HepG2 (cell line): ENCODE data around the gene WDR45B. TPM values are rescaled to one million over a fixed set of nuclear protein-coding genes. Genes with fewer than 3 reads are reported as not detected.

ENCODE experiments used
- ISL2 ChIP-seq: sonication (generic); formaldehyde crosslinking; IDR thresholded peaks from 2 replicates; pipeline ENCODE4 v1.5.0; 2020; ENCODE audit warnings: missing genetic modification reagents
- MAFF ChIP-seq: IDR thresholded peaks from 2 replicates; pipeline ENCODE4 v1.6.1; 2011; ENCODE audit warnings: low read depth, low read length, improper control_type of control experiment
- PRMT3 ChIP-seq: sonication (generic); formaldehyde crosslinking; IDR thresholded peaks from 2 replicates; pipeline ENCODE4 v1.8.1; 2022; ENCODE audit warnings: low read depth, mild to moderate bottlenecking, moderate library complexity, missing genetic modification reagents, borderline replicate concordance
- REPIN1 ChIP-seq: sonication (generic); formaldehyde crosslinking; IDR thresholded peaks from 2 replicates; pipeline ENCODE4 v1.8.0; 2022; ENCODE audit warnings: missing genetic modification reagents, low read depth, mild to moderate bottlenecking, borderline replicate concordance
- ZNF747 ChIP-seq: sonication (generic); formaldehyde crosslinking; IDR thresholded peaks from 2 replicates; pipeline ENCODE4 v1.8.1; 2023; ENCODE audit warnings: missing genetic modification reagents, mild to moderate bottlenecking, borderline replicate concordance
- ZXDC ChIP-seq: sonication (generic); formaldehyde crosslinking; IDR thresholded peaks from 2 replicates; pipeline ENCODE4 v1.5.0; 2020; ENCODE audit warnings: mild to moderate bottlenecking, missing genetic modification reagents
- polyA plus RNA-seq, 8 experiments: library from polyadenylated mRNA; depleted of rRNA in 3 of 8; stranded (reverse) in 7 of 8; unstranded in 1 of 8; fragments of >200 nt; fragmentation: Illumina TruSeq in 4 of 8; extraction: Trizol in 4 of 8; gene quantifications; 2 replicates each; pipeline versions ENCODE4 v1.2.1 to v1.2.3, GENCODE V29; 2011 to 2016; ENCODE audit warnings: low read depth in 4 of 8, missing spikeins in 1 of 8, mixed read lengths in 1 of 8; ENCODE audit not compliant: insufficient read depth in 1 of 8
- total RNA-seq, 5 experiments: library from RNA; depleted of rRNA; stranded (reverse); fragments of >200 nt; fragmentation: Illumina TruSeq; extraction: Trizol; gene quantifications; 2 replicates each; pipeline ENCODE4 v1.2.3, GENCODE V29; 2016; ENCODE audit warnings: low read depth in 1 of 5
- TF ChIP-seq, protein P1 (sequence below): sonication (generic); formaldehyde crosslinking; IDR thresholded peaks from 2 replicates; pipeline ENCODE4 v1.8.1; 2023; ENCODE audit warnings: mild to moderate bottlenecking, missing genetic modification reagents

WDR45B gene
- total and polyA plus RNA-seq, 2 of the 13 experiments (the other 11 are each of a cell fraction or from before 2014, with no cell fraction given), result 86.2 to 155 TPM

DNA sequence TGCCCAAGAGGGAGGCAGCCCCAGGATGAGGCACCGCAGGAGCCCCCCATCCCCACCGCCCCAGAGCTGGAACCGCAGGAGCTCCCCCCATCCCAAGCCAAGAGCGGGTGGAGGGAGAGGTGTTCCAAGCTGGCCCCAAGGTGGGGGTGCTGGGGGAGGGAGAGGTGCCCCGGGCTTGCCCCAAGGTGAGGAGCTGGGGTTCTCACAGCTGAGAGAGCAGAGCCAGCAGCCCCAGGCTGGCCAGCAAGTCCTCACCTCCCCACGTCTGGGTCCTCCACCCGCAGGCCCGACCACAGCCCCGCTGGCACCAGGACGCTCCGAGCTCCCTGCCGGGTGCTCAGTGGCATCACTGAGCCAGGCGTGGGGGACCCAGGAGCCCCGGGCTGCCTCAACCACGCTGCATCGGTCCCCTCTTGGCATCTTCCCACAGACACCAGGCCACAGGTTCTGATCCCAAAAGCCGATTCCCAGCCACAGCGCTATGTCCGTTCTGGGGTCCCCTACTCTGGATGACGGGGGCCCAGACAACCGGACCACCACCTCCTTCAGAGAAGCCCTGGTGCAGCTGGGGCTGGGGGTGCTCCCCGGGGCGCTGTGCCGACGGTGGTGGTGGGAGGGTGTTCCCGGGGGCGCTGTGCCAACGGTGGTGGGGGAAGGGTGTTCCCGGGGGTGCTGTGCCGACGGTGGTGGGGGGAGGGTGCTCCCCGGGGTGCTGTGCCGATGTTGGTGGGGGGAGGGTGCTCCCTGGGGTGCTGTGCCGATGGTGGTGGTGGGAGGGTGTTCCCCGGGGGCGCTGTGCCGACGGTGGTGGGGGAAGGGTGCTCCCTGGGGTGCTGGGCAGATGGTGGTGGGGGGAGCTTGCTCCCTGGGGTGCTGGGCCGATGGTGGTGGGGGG lies 15.4 kb upstream of the WDR45B start (continued):
- TF ChIP-seq ZNF747 (CRISPR knock-in tag), result no peak
- TF ChIP-seq ISL2 (CRISPR knock-in tag), result no peak
- TF ChIP-seq MAFF, result no peak
- TF ChIP-seq REPIN1, result no peak
- TF ChIP-seq ZXDC (CRISPR knock-in tag), result no peak
- TF ChIP-seq PRMT3 (CRISPR knock-in tag), result no peak
- TF ChIP-seq, protein P1, sequence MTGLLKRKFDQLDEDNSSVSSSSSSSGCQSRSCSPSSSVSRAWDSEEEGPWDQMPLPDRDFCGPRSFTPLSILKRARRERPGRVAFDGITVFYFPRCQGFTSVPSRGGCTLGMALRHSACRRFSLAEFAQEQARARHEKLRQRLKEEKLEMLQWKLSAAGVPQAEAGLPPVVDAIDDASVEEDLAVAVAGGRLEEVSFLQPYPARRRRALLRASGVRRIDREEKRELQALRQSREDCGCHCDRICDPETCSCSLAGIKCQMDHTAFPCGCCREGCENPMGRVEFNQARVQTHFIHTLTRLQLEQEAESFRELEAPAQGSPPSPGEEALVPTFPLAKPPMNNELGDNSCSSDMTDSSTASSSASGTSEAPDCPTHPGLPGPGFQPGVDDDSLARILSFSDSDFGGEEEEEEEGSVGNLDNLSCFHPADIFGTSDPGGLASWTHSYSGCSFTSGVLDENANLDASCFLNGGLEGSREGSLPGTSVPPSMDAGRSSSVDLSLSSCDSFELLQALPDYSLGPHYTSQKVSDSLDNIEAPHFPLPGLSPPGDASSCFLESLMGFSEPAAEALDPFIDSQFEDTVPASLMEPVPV, result no peak
